Measurements from ENCODE around the gene USP46. TPM values are rescaled to one million over a fixed set of nuclear protein-coding genes. Genes with fewer than 3 reads are reported as not detected.

Gene USP46
- total RNA-seq, 2 experiments from 2014 or later: 2.8 TPM

GRCh38 chr4:52576961-52577623, 82.0 kb downstream of the USP46 start:
- ChIA-PET CTCF (interaction anchor here (0.9 kb wide), 1 partner anchor 10 kb away, joined by 4 read pairs; no protein-coding TSS in a partner anchor), POLR2A (no interaction called here)

GRCh38 chr4:52576326-52576725, 82.8 kb downstream of the USP46 start:
- Mint-ChIP-seq H3K4me1 (ENCODE audit: low read depth) (no peaks in the 10 kb centered on the region), H3K27ac (no peak overlapping the region), H3K9me3 (no peaks in the 10 kb centered on the region), H3K27me3 (peaks cover 10% of the 10 kb centered on the region), H3K4me3 (no peak overlapping the region), H3K36me3 (ENCODE audit: low read depth) (no peaks in the 10 kb centered on the region)
- no peak for TF ChIP-seq CTCF (IDR thresholded peaks at IDR 0.05)
- DNase-seq (no peak), ATAC-seq (no peak)
- intact Hi-C loops (cut with micrococcal nuclease): no loop called here
- CTCF ChIA-PET: no interaction called here
- POLR2A ChIA-PET: no interaction called here

More at GRCh38 chr4:52576961-52577623, 82.0 kb downstream of the USP46 start:
- ATAC-seq: no peak
- Mint-ChIP-seq H3K9me3 (no peaks in the 10 kb centered on the region), H3K27me3 (peaks cover 11% of the 10 kb centered on the region), H3K27ac (no peak overlapping the region), H3K36me3 (ENCODE audit: low read depth) (no peaks in the 10 kb centered on the region), H3K4me1 (ENCODE audit: low read depth) (no peaks in the 10 kb centered on the region), H3K4me3 (no peak overlapping the region)
- DNase-seq: no peak
- TF ChIP-seq CTCF (IDR thresholded peaks at IDR 0.05): no peak
- intact Hi-C loops (cut with micrococcal nuclease): no loop called here

DNA sequence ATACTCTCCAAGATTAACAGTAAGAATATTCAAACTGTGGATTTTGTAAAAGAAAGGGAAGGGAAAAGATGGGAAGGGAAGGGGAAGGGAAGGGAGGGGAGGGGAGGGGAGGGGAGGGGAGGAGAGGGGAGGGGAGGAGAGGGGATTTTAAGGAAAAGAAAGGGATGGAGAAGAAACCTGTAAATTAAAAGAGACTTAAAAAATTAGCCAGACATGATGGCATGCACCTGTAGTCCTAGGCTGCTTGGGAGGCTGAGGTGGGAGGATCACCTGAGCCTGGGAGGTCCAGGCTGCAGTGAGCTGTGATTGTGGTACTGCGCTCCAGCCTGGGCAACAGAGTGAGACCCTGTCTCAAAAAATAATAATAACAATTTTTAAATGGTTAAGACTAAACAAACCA, 83.7 kb downstream of the USP46 start:
- ChIA-PET POLR2A (no interaction called here), CTCF (no interaction called here)
- no peak for TF ChIP-seq CTCF (IDR thresholded peaks at IDR 0.05)
- DNase-seq (no peak), ATAC-seq (no peak)
- intact Hi-C loops (cut with micrococcal nuclease): no loop called here
- no peak overlapping the region for H3K27ac Mint-ChIP-seq
- no peaks in the 10 kb centered on the region for H3K36me3 Mint-ChIP-seq (ENCODE audit: low read depth)
- no peak overlapping the region for H3K4me3 Mint-ChIP-seq
- no peaks in the 10 kb centered on the region for H3K4me1 Mint-ChIP-seq (ENCODE audit: low read depth)
- peaks cover 8% of the 10 kb centered on the region for H3K27me3 Mint-ChIP-seq
- H3K9me3 Mint-ChIP-seq: no peaks in the 10 kb centered on the region

DNA sequence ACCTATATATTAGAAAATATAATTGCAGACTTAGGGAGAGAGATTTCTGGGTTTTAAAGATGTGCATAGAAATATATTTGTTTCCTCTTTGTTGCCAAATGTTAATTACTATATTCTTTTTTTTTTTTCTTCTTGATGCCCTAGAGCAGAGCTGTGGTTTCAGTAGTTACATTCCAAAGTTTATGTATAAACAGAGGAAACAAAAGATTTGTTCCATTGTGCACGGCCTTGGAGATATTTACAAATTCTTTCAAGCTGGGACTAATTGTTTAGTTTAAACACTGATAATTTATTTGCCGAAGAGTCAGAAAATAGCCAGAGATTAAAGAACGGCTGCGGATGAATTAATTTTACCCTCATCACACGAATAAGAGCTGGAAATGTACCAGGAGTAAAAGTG, 85.1 kb downstream of the USP46 start:
- no peak for TF ChIP-seq CTCF (IDR thresholded peaks at IDR 0.05)
- H3K4me1 Mint-ChIP-seq (ENCODE audit: low read depth): no peaks in the 10 kb centered on the region
- intact Hi-C loops (cut with micrococcal nuclease): no loop called here
- H3K27me3 Mint-ChIP-seq: peaks cover 8% of the 10 kb centered on the region
- H3K9me3 Mint-ChIP-seq: no peaks in the 10 kb centered on the region
- H3K27ac Mint-ChIP-seq: no peak overlapping the region
- CTCF ChIA-PET: no interaction called here
- POLR2A ChIA-PET: no interaction called here
- H3K4me3 Mint-ChIP-seq: no peak overlapping the region
- ATAC-seq (no peak), DNase-seq (no peak)
- no peaks in the 10 kb centered on the region for H3K36me3 Mint-ChIP-seq (ENCODE audit: low read depth)

GRCh38 chr4:52573551-52573950, 85.5 kb downstream of the USP46 start:
- no peak for DNase-seq
- Mint-ChIP-seq H3K4me1 (ENCODE audit: low read depth) (no peaks in the 10 kb centered on the region), H3K36me3 (ENCODE audit: low read depth) (no peaks in the 10 kb centered on the region), H3K27ac (no peak overlapping the region), H3K4me3 (no peak overlapping the region), H3K27me3 (peaks cover 8% of the 10 kb centered on the region), H3K9me3 (no peaks in the 10 kb centered on the region)
- POLR2A ChIA-PET: no interaction called here
- intact Hi-C loops (cut with micrococcal nuclease): no loop called here
- ATAC-seq: no peak
- TF ChIP-seq CTCF (IDR thresholded peaks at IDR 0.05): no peak
- CTCF ChIA-PET: no interaction called here

All from activated CD8-positive, alpha-beta T cell treated with anti-CD3 and anti-CD28 coated beads for 36 hours (primary cell).